ENCODE measurements around the gene NCKAP5.
A peak's percentile ranks its signal among the peaks of the same experiment; 100 is the strongest.

The NCKAP5 gene

GRCh38 chr2:132670496-132671150 lies 897.6 kb downstream of the NCKAP5 start:
- H3K27ac ChIP-seq (ENCODE audit: low read depth, low read length) = no peak overlapping the region

GRCh38 chr2:132669908-132670495 lies 898.3 kb downstream of the NCKAP5 start, which contains the start of gene LYPD1:
LYPD1 (minus strand) TSS chr2:132670205; CDS start chr2:132669932, 273 bp downstream.
- Histone ChIP-seq H3K4me1 (ENCODE audit: insufficient read depth, low read length) (peaks cover 25% of the 10 kb centered on the region), H3K27me3 (ENCODE audit: insufficient read depth, low read length) (peaks cover 55% of the 10 kb centered on the region), H3K4me3 (ENCODE audit: low read length) (peak within 1 kb of the TSS; percentile 75), H3K27ac (ENCODE audit: low read depth, low read length) (no peak within 1 kb of the TSS), H3K36me3 (ENCODE audit: insufficient read depth, low read length) (peaks cover 15% of the 10 kb centered on the region; the same call in 1 of the 2 replicates), H3K9ac (ENCODE audit: low read depth, low read length) (peak within 1 kb of the TSS; percentile 62; the same call in 1 of the 2 replicates), H3K9me3 (ENCODE audit: insufficient read depth, low read depth, low read length) (no peaks in the 10 kb centered on the region)
- WGBS = under 1% methylated on average over 47 of the region's 59 CpGs

More at GRCh38 chr2:132670496-132671150, 897.6 kb downstream of the NCKAP5 start:
- Histone ChIP-seq H3K9ac (ENCODE audit: low read depth, low read length) (peak overlapping the region; percentile 62; the same call in 1 of the 2 replicates), H3K36me3 (ENCODE audit: insufficient read depth, low read length) (peaks cover 15% of the 10 kb centered on the region; the same call in 1 of the 2 replicates), H3K4me1 (ENCODE audit: insufficient read depth, low read length) (peaks cover 25% of the 10 kb centered on the region), H3K27me3 (ENCODE audit: insufficient read depth, low read length) (peaks cover 55% of the 10 kb centered on the region), H3K4me3 (ENCODE audit: low read length) (peak overlapping the region; percentile 75), H3K9me3 (ENCODE audit: insufficient read depth, low read depth, low read length) (no peaks in the 10 kb centered on the region)
- WGBS = under 1% methylated on average over 37 of the region's 44 CpGs

- H3K36me3 ChIP-seq (ENCODE audit: insufficient read depth, low read length) = peaks cover 18% of the 10 kb centered on the region; the same call in 1 of the 2 replicates
- peak overlapping the region; percentile 52; the same call in 1 of the 2 replicates for H3K9ac ChIP-seq (ENCODE audit: low read depth, low read length)
- no peak overlapping the region for H3K27ac ChIP-seq (ENCODE audit: low read depth, low read length)
- H3K4me3 ChIP-seq (ENCODE audit: low read length) = peak overlapping the region; percentile 75
- H3K27me3 ChIP-seq (ENCODE audit: insufficient read depth, low read length) = peaks cover 55% of the 10 kb centered on the region
- H3K4me1 ChIP-seq (ENCODE audit: insufficient read depth, low read length) = peaks cover 25% of the 10 kb centered on the region
- 1% methylated on average over 80 of the region's 80 CpGs for WGBS
- no peaks in the 10 kb centered on the region for H3K9me3 ChIP-seq (ENCODE audit: insufficient read depth, low read depth, low read length)
These were observed 899.0 kb downstream of the NCKAP5 start for GRCh38 chr2:132668987-132669907.

- H3K4me1 ChIP-seq (ENCODE audit: insufficient read depth, low read length) = peaks cover 25% of the 10 kb centered on the region
- WGBS = 10% methylated on average over 25 of the region's 25 CpGs
- peaks cover 18% of the 10 kb centered on the region; the same call in 1 of the 2 replicates for H3K36me3 ChIP-seq (ENCODE audit: insufficient read depth, low read length)
- no peak overlapping the region for H3K9ac ChIP-seq (ENCODE audit: low read depth, low read length)
- H3K27me3 ChIP-seq (ENCODE audit: insufficient read depth, low read length) = peaks cover 55% of the 10 kb centered on the region
- peak overlapping the region; percentile 75 for H3K4me3 ChIP-seq (ENCODE audit: low read length)
- no peak overlapping the region for H3K27ac ChIP-seq (ENCODE audit: low read depth, low read length)
- no peaks in the 10 kb centered on the region for H3K9me3 ChIP-seq (ENCODE audit: insufficient read depth, low read depth, low read length)
These were observed 900.0 kb downstream of the NCKAP5 start for GRCh38 chr2:132668189-132668823.

- Histone ChIP-seq H3K4me3 (ENCODE audit: low read length) (peak overlapping the region; percentile 75), H3K36me3 (ENCODE audit: insufficient read depth, low read length) (peaks cover 21% of the 10 kb centered on the region; the same call in 1 of the 2 replicates), H3K27ac (ENCODE audit: low read depth, low read length) (no peak overlapping the region), H3K9ac (ENCODE audit: low read depth, low read length) (no peak overlapping the region), H3K27me3 (ENCODE audit: insufficient read depth, low read length) (peaks cover 55% of the 10 kb centered on the region), H3K4me1 (ENCODE audit: insufficient read depth, low read length) (peaks cover 25% of the 10 kb centered on the region), H3K9me3 (ENCODE audit: insufficient read depth, low read depth, low read length) (no peaks in the 10 kb centered on the region)
- WGBS = 82% methylated on average over 1 of the region's 1 CpG
These were observed 900.6 kb downstream of the NCKAP5 start for GRCh38 chr2:132667706-132668105.

- peaks cover 34% of the 10 kb centered on the region; the same call in 1 of the 2 replicates for H3K36me3 ChIP-seq (ENCODE audit: insufficient read depth, low read length)
- no peak overlapping the region for H3K9ac ChIP-seq (ENCODE audit: low read depth, low read length)
- no peak overlapping the region for H3K27ac ChIP-seq (ENCODE audit: low read depth, low read length)
- 97% methylated on average over 4 of the region's 4 CpGs for WGBS
- H3K4me3 ChIP-seq (ENCODE audit: low read length) = no peak overlapping the region
- H3K9me3 ChIP-seq (ENCODE audit: insufficient read depth, low read depth, low read length) = no peaks in the 10 kb centered on the region
- H3K4me1 ChIP-seq (ENCODE audit: insufficient read depth, low read length) = peaks cover 13% of the 10 kb centered on the region
- peaks cover 41% of the 10 kb centered on the region for H3K27me3 ChIP-seq (ENCODE audit: insufficient read depth, low read length)
These were observed 902.7 kb downstream of the NCKAP5 start for GRCh38 chr2:132665401-132666140.

- Histone ChIP-seq H3K4me1 (ENCODE audit: insufficient read depth, low read length) (peaks cover 13% of the 10 kb centered on the region), H3K9me3 (ENCODE audit: insufficient read depth, low read depth, low read length) (no peaks in the 10 kb centered on the region), H3K27me3 (ENCODE audit: insufficient read depth, low read length) (peaks cover 26% of the 10 kb centered on the region), H3K4me3 (ENCODE audit: low read length) (no peak overlapping the region), H3K36me3 (ENCODE audit: insufficient read depth, low read length) (peaks cover 39% of the 10 kb centered on the region; the same call in 1 of the 2 replicates), H3K9ac (ENCODE audit: low read depth, low read length) (no peak overlapping the region), H3K27ac (ENCODE audit: low read depth, low read length) (no peak overlapping the region)
- 99% methylated on average over 2 of the region's 2 CpGs for WGBS
These were observed 904.2 kb downstream of the NCKAP5 start for GRCh38 chr2:132664096-132664495.

- Histone ChIP-seq H3K27me3 (ENCODE audit: insufficient read depth, low read length) (peaks cover 12% of the 10 kb centered on the region), H3K4me1 (ENCODE audit: insufficient read depth, low read length) (peaks cover 6% of the 10 kb centered on the region), H3K9ac (ENCODE audit: low read depth, low read length) (no peak overlapping the region), H3K9me3 (ENCODE audit: insufficient read depth, low read depth, low read length) (no peaks in the 10 kb centered on the region), H3K36me3 (ENCODE audit: insufficient read depth, low read length) (peaks cover 49% of the 10 kb centered on the region; the same call in 1 of the 2 replicates), H3K27ac (ENCODE audit: low read depth, low read length) (no peak overlapping the region), H3K4me3 (ENCODE audit: low read length) (no peak overlapping the region)
- 92% methylated on average over 2 of the region's 3 CpGs for WGBS
These were observed 905.5 kb downstream of the NCKAP5 start for GRCh38 chr2:132662732-132663131.

- Histone ChIP-seq H3K27me3 (ENCODE audit: insufficient read depth, low read length) (no peaks in the 10 kb centered on the region), H3K4me1 (ENCODE audit: insufficient read depth, low read length) (peaks cover 9% of the 10 kb centered on the region; the same call in 1 of the 2 replicates), H3K9ac (ENCODE audit: low read depth, low read length) (no peak overlapping the region), H3K27ac (ENCODE audit: low read depth, low read length) (no peak overlapping the region), H3K9me3 (ENCODE audit: insufficient read depth, low read depth, low read length) (no peaks in the 10 kb centered on the region), H3K4me3 (ENCODE audit: low read length) (no peak overlapping the region), H3K36me3 (ENCODE audit: insufficient read depth, low read length) (peaks cover 34% of the 10 kb centered on the region; the same call in 1 of the 2 replicates)
- WGBS = 93% methylated on average over 3 of the region's 3 CpGs
These were observed 908.9 kb downstream of the NCKAP5 start for GRCh38 chr2:132659331-132659730.
